ENCODE data around the gene PCCA. TPM values are rescaled to one million over a fixed set of nuclear protein-coding genes. Genes with fewer than 3 reads are reported as not detected.
"Not testable (repeated sequence)": the region's sequence is repeated elsewhere in the genome, so short reads cannot be mapped to it uniquely, and the experiment has no call there.

Gene PCCA
- polyA plus RNA-seq, 2 of the 4 experiments (the other 2 are of a cell fraction), result 13.2 to 13.7 TPM

GRCh38 chr13:100315522-100315921 lies 226.6 kb downstream of the PCCA start:
- CTCF ChIA-PET, result no interaction called here
- DNase-seq (ENCODE audit: low read depth in 1 of 2, low spot score in 1 of 2) (no peak), FAIRE-seq (no peak), ATAC-seq (no peak)
- WGBS (ENCODE audit: missing lambda C conversion rate), result 94% methylated on average over 1 of the region's 1 CpG
- H3K4me1 ChIP-seq, result 0 out of 3 replicates have a peak, but pooled peaks cover 2% of the 10 kb centered on the region
- no peaks in the 10 kb centered on the region for H3K9me3 ChIP-seq
- H3K27ac ChIP-seq, result no peak overlapping the region
- H3K4me3 ChIP-seq, result no peak overlapping the region
- POLR2A ChIA-PET, result no interaction called here
- TF ChIP-seq CHD4 (IDR thresholded peaks at IDR 0.05; ENCODE audit: borderline replicate concordance) (no peak), SMC3 (IDR thresholded peaks at IDR 0.05) (no peak), POLR2A (IDR thresholded peaks at IDR 0.05; ENCODE audit: low read length) (no peak), ATOH8 (CRISPR knock-in tag; IDR thresholded peaks at IDR 0.05; ENCODE audit: low read depth) (no peak), EP300 (IDR thresholded peaks at IDR 0.05) (no peak), HEYL (CRISPR knock-in tag; IDR thresholded peaks at IDR 0.05) (no peak), HOXB13 (CRISPR knock-in tag; IDR thresholded peaks at IDR 0.05; ENCODE audit: low read depth) (no peak), MAZ (IDR thresholded peaks at IDR 0.05; ENCODE audit: borderline replicate concordance, low read depth, low read length) (no peak), CBX8 (IDR thresholded peaks at IDR 0.05) (no peak), CTCF (IDR thresholded peaks at IDR 0.05) (no peak), RAD21 (conservative IDR thresholded peaks at IDR 0.05 in 1 of 2, IDR thresholded peaks at IDR 0.05 in 1 of 2) (no peak), EHF (CRISPR knock-in tag; IDR thresholded peaks at IDR 0.05) (no peak), CEBPB (IDR thresholded peaks at IDR 0.05) (no peak), HOXA7 (CRISPR knock-in tag; IDR thresholded peaks at IDR 0.05) (no peak), TFCP2L1 (CRISPR knock-in tag; IDR thresholded peaks at IDR 0.05) (no peak)
- TF ChIP-seq, protein P1, sequence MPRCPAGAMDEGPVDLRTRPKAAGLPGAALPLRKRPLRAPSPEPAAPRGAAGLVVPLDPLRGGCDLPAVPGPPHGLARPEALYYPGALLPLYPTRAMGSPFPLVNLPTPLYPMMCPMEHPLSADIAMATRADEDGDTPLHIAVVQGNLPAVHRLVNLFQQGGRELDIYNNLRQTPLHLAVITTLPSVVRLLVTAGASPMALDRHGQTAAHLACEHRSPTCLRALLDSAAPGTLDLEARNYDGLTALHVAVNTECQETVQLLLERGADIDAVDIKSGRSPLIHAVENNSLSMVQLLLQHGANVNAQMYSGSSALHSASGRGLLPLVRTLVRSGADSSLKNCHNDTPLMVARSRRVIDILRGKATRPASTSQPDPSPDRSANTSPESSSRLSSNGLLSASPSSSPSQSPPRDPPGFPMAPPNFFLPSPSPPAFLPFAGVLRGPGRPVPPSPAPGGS (IDR thresholded peaks at IDR 0.05), result no peak
- no peak overlapping the region for H3K4me2 ChIP-seq

- CTCF ChIA-PET; POLR2A ChIA-PET; H3K9me3 ChIP-seq; H3K4me3 ChIP-seq; FAIRE-seq; DNase-seq (ENCODE audit: low read depth in 1 of 2, low spot score in 1 of 2); H3K27ac ChIP-seq; ATAC-seq; H3K4me1 ChIP-seq; H3K4me2 ChIP-seq: not testable (repeated sequence)
- 81% methylated on average over 2 of the region's 3 CpGs for WGBS (ENCODE audit: missing lambda C conversion rate)
Observed at GRCh38 chr13:100318473-100318872, 229.6 kb downstream of the PCCA start.

DNA sequence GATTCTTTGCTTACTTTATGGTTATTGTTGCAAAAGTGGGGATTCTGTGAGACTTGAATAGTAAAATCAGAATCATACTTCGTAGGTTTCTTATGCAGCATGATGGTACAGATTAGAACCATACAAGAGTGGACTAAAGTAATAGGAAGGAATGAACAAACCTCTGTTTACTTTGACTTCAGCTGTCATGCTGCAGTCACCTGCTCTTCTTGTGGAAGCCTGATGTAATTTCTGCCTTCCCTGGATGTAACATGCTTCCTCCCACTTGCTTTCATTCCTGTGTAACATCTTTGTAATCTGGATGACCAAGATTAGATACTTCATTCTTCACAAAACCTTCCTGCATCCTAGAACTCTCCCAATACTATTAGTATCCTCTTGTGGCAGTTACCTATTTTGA lies 235.0 kb downstream of the PCCA start:
- CTCF ChIA-PET, result no interaction called here
- Histone ChIP-seq H3K4me2 (no peak overlapping the region), H3K4me1 (no peaks in the 10 kb centered on the region), H3K9me3 (no peaks in the 10 kb centered on the region), H3K4me3 (no peak overlapping the region), H3K27ac (no peak overlapping the region)
- WGBS (ENCODE audit: missing lambda C conversion rate), result 77% methylated on average over 1 of the region's 1 CpG
- POLR2A ChIA-PET, result no interaction called here
- no peak for FAIRE-seq
- no peak for ATAC-seq
- no peak for TF ChIP-seq POLR2AphosphoS2 (conservative IDR thresholded peaks at IDR 0.05; ENCODE audit: low read length)
- DNase-seq (ENCODE audit: low read depth in 1 of 2, low spot score in 1 of 2), result no peak

DNA sequence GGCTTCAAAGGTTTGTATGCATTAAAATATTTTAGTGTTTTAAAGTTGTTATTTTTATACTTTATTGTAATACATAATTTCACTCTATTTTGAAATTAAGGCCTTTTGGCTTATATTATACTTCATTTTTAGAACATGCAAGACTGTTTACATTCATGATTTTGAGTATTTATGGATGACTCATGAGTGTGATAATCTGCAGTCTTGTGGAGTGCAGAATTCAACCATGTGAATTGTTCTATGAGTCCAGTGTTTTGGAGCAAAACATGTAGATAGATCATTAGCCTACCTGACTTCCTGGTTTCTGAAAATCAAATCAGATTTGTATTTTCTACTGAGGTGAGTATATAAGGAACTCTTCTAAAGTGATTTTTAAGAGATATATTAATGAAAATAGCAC lies 241.8 kb downstream of the PCCA start:
- Histone ChIP-seq H3K27ac (no peak overlapping the region), H3K4me3 (no peak overlapping the region), H3K4me1 (no peaks in the 10 kb centered on the region), H3K4me2 (no peak overlapping the region), H3K9me3 (peaks cover 5% of the 10 kb centered on the region; the same call in 1 of the 3 replicates)
- ATAC-seq (no peak), FAIRE-seq (no peak), DNase-seq (ENCODE audit: low read depth in 1 of 2, low spot score in 1 of 2) (no peak)
- POLR2A ChIA-PET, result no interaction called here
- CTCF ChIA-PET, result no interaction called here
- no peak for TF ChIP-seq CHD4 (IDR thresholded peaks at IDR 0.05; ENCODE audit: borderline replicate concordance)
- no peak for TF ChIP-seq EP300 (IDR thresholded peaks at IDR 0.05)
- no peak for TF ChIP-seq PHF8 (IDR thresholded peaks at IDR 0.05; ENCODE audit: borderline replicate concordance, low read depth)
- TF ChIP-seq KDM1A (IDR thresholded peaks at IDR 0.05; ENCODE audit: low read depth), result no peak
- TF ChIP-seq JUN (IDR thresholded peaks at IDR 0.05), result no peak
- TF ChIP-seq MAZ (IDR thresholded peaks at IDR 0.05; ENCODE audit: borderline replicate concordance, low read depth, low read length), result no peak
- no peak for TF ChIP-seq CTCF (IDR thresholded peaks at IDR 0.05)
- TF ChIP-seq, protein P2, sequence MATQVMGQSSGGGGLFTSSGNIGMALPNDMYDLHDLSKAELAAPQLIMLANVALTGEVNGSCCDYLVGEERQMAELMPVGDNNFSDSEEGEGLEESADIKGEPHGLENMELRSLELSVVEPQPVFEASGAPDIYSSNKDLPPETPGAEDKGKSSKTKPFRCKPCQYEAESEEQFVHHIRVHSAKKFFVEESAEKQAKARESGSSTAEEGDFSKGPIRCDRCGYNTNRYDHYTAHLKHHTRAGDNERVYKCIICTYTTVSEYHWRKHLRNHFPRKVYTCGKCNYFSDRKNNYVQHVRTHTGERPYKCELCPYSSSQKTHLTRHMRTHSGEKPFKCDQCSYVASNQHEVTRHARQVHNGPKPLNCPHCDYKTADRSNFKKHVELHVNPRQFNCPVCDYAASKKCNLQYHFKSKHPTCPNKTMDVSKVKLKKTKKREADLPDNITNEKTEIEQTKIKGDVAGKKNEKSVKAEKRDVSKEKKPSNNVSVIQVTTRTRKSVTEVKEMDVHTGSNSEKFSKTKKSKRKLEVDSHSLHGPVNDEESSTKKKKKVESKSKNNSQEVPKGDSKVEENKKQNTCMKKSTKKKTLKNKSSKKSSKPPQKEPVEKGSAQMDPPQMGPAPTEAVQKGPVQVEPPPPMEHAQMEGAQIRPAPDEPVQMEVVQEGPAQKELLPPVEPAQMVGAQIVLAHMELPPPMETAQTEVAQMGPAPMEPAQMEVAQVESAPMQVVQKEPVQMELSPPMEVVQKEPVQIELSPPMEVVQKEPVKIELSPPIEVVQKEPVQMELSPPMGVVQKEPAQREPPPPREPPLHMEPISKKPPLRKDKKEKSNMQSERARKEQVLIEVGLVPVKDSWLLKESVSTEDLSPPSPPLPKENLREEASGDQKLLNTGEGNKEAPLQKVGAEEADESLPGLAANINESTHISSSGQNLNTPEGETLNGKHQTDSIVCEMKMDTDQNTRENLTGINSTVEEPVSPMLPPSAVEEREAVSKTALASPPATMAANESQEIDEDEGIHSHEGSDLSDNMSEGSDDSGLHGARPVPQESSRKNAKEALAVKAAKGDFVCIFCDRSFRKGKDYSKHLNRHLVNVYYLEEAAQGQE (IDR thresholded peaks at IDR 0.05), result no peak
- TF ChIP-seq EHMT2 (IDR thresholded peaks at IDR 0.05; ENCODE audit: low read depth), result no peak

Measured in A549 (cell line).